ENCODE results near the gene EML2.
"Not testable (repeated sequence)": the region's sequence is repeated elsewhere in the genome, so short reads cannot be mapped to it uniquely, and the experiment has no call there.

Gene EML2

DNA sequence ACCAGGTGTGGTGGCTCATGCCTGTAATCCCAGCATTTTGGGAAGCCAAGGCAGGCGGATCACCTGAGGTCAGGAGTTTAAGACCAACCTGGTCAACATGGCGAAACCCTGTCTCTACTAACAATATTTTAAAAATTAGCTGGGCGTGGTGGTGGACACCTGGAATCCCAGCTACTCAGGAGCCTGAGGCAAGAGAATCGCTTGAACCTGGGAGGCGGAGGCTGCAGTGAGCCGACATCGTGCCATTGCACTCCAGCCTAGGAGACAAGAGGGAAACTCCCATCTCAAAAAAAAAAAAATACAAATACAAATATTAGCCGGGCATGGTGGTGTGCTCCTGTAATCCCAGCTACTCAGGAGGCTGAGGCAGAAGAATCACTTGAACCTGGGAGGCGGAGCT is 24.1 kb downstream of the EML2 start:
- not testable (repeated sequence) for DNase-seq

DNA sequence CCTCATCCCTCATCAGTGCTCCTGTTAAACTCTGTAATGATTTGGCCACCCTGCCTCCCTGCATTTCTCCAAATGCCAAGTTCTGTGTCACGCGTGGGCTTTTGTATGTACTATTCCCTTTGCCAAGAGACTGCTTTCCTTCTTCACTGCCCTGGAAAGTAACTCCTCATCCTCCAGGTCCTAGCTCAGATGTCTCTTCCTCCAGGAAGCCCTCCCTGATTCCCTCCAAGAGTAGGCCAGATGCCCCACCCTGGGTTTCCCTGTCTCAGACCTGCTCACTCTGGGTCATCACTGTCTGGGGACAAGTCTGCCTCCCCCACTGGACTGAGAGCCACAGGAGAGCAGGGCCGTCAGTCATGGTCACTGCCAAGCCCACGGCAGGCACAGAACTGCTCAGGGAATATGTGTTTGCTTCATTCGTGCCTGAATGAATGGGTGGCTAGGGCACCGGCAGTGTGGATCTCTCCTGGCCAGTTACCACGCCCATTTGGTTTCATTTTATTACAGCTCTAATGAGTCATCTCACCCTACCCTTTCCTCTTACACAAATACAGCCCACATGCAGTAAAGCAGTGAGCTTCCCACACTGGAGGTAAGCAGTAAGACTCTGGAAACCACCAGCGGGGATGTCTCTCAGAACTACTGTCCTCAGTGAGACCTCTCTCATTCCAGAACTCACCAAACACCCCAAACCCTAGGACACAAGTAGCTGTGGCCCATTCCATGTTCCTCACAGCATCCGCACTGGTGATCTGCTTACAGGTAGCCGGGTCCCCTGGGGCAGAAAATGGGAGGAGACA is 25.1 kb downstream of the EML2 start:
- DNase-seq: no peak

DNA sequence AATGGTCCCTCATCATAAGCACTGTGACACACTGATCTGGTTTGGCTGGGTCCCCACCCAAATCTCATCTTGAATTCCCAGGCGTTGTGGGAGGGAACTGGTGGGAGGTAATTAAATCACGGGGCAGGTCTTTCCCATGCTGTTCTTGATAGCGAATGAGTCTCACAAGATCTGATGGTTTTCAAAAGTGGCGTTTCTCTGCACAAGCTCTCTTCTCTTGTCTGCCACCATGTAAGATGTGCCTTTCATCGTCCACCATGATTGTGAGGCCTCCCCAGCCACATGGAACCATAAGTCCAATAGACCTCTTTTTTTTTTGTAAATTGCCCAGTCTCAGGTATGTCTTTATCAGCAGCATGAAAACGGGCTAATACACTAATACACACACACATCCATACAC is 30.2 kb downstream of the EML2 start:
- no peak for DNase-seq

DNA sequence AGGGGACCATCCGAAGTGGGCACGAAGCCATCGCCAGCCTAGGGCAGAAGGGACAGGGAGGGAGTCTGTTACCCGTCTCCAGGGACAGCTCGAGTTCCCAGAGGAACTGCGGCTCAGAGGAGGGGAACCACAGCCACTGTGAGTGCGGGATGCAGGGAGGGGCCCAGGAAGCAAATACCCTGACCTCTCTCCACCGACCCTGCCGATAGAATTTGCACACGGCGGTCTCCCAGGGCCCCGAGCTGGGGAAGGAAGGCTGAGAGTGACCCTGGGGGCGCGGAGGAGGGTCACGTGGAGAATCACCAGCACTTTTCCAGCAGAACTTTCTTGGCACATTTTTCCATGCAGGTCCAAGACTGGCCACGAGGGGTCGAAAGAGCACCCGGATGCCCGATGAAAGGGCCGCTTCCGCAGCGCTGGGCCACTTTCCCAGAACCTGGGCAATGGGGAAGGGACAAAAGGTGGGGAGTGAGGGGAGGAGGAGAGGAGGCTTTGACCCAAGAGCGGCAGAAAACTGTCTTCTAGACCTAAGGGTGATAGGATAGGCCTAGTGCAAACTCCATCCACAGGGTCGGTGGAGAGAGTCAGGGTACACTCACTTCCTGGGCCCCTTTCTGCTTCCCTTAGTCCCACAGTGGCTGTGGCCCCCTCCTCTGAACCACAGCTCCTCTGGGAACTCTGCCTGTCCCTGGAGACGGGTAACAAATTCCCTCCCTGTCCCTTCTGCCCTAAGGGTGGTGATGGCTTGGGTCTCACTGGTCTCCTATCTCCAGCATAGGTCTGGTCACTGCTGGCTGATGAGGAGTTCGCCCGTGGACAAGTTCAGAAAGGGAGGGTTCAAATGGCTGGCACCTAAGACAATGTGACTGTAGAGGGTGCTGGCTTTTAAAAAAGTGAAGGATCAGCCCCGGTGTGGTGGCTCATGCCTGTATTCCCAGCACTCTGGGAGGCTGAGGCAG is 31.8 kb downstream of the EML2 start:
- DNase-seq: peak; percentile 88

DNA sequence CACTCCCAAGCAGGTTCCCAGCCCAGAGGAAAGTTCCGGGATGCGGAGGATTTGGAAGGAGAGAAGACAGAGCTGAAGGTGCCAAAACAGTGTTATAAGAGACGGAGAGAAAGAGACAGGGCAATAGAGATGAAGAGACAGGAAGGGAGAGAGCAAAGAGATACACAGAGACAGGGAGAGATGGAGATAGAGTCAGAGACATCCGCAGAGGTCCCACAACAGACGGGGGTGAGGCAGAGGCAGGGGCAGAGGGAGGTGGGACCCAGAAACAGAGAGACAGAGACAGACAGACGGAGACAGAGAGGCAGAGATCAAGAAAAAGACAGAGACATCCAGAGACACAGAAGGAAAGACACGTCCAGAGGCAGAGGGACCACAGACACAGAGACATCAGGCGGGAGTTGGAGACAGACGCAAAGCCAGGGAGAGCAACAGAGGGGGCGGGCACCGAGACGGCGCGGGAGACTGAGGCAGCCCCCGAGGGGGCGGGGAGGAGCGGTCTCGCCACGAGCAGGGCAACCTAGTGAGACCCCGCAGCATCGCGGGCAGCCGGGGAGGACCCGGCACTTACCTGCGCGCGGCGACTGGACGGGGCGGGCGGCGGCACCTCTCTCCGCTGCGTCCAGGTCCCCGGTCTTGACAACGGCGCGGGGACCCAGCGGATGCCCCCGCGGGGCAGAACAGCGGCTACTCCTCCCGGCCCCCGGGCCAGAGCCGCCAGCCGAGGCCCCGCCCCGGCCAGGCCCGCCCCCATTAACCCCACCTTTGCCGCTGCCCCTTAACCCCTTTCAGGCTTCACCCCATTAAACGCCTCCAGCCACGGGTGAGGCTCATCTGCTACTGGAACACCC is 37.4 kb downstream of the EML2 start, which contains the start of gene GPR4:
TSS of gene GPR4 (minus strand) at position 689 of the 851 bp plus-strand sequence. CDS start 10,346 bp downstream, outside the sequence.
- no peak for DNase-seq

DNA sequence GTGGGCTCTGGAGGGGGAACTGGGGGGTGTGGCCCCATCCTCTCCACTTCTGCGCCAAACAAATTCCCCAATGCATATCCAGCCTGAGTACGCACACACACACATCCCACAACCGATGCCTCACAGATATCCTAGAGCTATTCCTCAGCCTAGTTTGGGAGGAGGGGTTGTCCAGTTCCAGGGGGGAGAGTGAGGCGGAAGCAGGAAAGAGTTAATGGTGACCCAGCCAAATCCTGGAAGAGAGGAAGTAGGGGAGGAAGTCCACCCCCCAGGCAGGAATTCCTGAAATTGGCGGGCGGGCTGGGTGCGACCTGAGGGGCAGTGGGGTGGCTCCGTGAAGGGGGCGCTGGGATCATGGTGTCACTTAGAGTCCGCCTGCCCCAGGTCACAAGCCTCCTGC is 38.1 kb downstream of the EML2 start:
- DNase-seq: no peak

DNA sequence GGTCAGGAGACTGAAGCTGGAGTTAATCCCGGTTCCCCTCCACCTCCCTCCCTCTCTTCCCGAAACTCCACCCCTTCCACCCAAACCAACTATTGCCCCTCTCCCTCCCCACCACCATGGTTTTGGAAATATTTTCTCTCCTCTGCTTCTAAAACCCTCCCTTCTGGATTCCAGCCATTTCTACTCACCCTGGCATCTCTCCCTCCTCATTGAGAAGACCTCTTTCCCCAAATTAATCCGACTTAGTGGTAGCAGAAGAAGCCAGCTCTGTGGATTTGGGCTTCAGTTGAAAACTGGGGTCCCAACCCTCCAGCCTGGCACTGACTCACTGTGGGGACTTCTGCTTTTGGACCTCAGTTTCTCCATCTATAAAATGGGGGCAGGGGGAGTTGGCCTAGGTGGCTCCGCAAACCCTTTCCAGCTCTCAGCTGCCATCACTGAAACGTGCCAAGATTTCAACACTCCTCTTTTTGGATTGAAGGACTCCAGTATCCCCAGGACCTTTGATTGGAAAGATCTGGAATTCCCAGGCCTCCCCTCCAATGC is 38.8 kb downstream of the EML2 start:
- DNase-seq: no peak

DNA sequence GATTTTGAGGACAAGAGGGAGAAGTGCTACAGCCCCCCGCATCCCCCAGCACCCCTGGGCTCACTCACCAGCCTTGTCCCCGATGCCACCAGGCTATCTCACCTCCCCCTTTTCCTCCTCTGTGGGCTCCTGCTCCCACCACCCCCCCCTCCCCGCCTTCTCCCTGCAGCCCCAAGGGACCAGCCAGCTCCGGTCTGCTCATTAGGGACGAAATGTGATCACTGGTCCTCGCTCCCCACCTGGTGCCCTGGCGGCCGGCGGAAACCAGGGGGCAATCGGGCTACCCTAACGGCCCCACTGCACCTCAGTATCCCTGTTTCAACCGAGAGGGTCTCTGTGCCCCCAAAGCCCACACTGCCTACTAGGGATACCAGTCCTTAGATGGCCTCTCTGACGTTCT is 39.9 kb downstream of the EML2 start:
- DNase-seq: no peak

DNA sequence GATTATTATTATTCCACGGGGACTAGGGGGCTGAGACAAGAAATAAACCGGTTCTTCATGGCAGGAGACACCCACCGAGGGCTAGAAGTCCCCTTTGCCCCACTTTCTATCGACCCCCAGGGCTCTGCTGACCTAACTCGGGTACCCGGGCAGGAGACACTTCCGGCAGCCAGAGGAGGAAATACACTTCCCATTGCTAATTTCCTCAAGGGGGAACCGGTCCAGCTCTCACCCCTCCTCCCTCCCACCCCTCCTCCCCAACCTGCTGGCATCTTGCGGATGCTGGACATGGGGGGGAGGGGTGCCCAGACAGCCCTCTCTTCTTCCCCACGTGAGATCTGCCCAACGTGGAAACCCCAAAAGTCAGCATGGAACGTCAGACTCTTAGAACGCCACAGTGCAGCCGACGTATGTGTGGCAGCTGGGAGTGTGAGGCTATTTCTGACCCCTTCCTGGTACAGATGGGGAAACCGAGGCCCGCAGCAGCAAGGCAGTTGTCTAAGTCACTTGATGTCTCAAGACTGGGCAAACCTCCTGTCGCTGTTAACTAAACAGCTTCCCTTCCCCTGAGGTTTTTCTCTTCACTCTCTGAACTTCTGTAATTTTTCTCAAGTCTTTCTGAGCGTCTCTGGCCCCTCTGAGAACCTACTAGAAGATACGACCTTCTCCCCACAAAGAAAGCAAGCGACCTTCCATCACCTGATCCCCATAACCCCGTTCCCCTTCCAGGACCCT is 40.8 kb downstream of the EML2 start:
- no peak for DNase-seq

DNA sequence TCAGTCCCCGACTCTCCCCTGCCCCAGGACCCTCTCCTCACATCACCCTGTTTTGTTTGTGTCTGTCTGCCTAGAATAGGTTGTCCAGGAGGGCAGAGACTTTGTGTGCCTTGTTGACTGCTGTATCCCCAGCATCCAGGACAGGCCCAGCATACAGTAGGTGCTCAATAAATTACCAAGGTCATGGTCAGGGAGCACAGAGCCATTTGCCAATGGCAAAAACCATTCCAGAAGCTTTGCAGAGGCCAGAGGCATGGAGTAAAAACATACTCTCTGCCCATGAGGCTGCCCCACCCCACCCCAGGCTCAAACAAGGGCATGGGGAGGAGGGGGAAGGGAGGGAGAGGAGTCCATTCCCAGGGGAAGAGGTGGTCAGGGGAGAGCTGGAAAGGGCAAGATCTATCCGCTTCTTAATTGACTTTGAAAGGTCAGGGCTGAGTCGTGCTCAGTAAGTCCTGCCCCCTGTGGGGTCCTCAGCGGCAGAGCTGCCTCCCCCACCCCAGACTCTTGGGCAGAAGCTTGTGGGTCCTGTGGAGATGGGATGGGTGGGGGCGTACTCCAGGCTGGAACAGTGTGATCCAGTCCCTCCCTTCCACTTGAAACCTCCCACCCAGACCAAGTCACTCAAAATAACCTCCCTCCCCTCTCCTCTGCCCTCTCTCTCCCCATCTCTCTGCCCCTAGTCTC is 41.6 kb downstream of the EML2 start:
- no peak for DNase-seq

DNA sequence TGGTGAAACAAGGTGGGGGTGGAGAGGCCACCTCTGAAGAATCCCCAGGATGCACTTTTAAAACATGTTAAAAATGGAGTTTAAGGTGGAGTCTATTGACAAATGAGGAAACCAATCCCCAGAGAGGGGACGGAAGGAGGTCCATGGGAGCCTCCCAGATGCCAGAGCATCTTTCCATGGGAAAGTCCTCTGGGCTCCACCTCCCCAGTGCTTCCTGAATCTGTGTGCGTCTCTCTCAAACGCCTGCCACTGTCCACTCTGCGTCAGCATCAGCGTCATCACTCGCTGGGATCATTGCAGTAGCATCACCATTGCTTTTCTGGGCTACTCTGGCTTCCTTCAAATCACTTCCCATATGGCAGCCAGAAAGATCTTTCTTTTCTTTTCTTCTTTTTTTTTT is 43.4 kb downstream of the EML2 start:
- no peak for DNase-seq

DNA sequence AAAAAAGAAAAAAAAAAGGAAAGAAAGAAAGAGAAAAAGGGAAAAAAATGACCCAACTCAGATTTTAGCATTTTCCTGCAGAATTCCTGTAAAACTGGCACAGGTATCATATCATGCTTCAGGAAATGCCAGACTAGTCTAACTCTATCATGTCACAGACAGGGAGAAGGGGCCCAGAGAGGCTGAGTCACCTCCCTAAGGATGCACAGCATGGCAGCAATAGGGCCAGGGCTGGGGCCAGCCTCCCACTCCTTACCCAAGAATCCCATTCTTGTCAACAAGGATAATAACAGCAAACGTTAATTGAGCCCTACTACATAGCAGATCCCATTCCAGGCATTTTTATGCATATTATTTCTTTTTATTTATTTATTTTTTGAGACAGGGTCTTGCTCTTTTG is 45.7 kb downstream of the EML2 start:
- no peak for DNase-seq

DNA sequence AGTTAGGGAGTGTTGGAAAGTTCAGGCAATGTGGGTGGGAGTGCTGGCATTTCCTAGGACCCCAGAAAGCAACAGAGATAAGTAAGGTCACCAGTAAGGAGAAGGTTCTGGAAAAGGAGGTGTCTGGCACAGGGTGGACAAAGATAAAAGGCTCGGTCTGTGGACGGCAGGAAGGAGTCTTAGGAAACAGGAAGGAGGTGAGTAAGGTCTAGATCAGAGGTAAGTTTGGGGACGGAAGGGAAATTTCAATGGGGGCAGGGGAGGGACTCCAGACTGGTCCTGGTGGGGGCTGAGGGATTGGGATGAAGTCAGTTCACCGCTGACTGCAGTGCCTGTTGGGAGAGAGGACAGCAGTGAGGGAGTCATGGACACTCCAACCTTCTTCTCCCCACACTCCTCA is 46.8 kb downstream of the EML2 start:
- DNase-seq: no peak

DNA sequence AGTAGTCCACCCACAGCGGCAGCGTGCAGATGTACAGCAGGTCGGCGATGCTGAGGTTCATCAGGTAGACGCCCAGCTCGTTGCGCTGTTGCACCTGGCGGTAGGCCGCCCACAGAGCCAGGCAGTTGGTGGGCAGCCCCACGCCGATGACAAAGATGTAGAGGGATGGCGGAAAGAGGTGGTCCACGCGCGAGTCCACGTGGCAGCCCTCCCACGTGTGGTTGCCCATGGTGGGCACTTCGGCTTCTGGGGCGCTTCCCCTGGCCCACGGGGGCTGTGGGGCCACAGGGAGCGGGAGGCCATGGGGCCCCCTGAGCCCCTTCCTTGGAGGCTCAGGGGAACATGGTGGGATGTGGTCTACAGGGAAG is 47.6 kb downstream of the EML2 start:
- no peak for DNase-seq

DNA sequence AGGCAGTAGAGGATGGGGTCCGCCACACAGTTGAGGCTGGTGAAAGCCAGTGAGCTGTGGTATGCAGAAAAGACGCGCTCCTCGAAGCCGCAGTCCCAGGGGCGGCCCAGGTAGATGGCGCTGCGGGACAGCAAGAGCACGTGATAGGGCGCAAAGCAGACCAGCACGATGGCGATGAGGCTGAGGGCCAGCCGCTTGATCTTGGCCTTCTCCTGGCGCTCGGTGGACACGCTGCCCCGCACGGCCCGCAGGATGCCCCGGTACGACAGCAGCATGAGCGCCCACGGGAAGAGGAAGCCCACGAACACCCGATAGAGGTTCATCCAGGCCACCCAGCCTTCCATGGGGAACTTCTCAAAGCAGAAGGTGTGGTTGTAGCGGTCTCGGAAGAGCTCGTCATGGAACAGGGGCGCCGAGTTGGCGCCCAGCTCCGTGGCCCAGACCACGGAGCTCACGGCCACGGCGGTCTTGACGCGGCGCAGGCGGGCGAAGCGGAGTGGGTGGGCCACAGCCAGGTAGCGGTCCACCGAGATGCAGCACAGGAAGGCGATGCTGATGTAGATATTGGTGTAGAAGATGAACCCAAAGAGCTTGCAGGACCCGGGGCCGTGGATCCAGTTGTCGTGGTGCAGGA is 48.1 kb downstream of the EML2 start:
- peak; percentile 45 for DNase-seq

DNA sequence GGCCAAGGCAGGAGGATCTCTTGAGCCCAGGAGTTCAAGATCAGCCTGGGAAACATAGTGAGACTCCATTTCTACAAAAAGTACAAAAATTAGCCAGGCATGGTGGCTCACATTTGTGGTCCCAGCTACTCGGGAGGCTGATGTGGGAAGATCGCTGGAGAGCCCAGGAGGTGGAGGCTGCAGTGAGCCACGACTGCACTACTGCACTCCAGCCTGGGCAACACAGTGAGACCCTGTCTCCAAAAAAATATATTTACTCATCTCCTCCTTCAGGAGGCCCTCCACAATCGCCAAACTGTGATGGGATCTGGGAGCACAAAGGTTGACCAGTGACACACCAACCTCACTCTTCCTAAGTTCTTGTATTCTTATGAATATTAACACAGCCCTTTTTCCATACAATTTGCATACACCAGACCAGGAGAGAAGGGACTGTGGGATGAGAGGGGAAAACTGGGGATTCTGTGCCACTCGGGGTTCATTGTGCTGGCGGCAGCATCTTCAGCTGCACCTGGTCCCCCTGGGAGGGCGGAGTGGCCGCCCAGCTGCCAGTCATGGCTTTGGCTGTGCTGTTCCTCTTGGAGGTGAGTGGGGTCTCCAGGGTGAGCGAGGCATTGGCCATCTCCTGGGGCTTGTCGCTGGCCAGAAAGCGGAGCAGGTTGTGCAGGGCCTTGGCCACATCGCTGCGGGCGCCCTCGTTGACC is 48.7 kb downstream of the EML2 start:
- no peak for DNase-seq

DNA sequence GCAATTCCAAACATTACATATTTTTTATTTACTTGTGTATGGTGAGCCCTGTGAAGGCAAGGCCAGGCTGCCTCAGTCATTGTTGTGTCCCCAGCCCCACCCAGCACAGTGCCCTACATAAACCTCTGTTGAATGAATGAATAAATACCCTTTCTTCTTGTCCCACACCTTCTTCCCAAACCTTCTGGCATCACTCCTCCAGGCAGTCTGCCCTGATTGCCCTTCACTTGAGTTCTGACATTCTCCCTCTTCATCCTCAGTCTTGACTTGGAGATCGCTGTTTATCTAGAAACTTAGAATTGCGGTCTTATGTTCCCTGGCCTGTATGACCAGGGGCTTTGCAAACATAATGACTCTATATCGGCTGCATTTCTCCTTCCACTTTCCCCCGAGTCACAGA is 49.4 kb downstream of the EML2 start:
- DNase-seq: no peak

DNA sequence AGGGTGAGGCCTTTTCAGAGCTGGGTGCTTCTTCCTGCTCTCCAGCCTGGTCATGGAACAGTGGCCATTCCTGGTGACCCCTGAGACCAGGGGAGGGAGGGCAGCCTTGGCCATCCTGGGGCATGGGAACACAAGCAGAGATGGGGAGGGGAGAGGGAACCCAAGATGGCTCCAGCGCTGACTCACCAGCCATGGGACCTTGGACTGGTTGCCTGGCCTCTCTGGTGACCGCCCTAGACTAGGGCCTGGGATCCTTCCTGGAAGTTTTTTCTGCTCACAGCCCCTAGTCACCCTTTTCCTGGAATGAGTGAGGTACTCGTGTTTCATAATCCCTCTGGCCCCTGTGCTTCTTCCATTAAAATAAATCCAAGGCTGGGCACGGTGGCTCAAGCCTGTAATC is 51.3 kb downstream of the EML2 start:
- DNase-seq: no peak

DNA sequence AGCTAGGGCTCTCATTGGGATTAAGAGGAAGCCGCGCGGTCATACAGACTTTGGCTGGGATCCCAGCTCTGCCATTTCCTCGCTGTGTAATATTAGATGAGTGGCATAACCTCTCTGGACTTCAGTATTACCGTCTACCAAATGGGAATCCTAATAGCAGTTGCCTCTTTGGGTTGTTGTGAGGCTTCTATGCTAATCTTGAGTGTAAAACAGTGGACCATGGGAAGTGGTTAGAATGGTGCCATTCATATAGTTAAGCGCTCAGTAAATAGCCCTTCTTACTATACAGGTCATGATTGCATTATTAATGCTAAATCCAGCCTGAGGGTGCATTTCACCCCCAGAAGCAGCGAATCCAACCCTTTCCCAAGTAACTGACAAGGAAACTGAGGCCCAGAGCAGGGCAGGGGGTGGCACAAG is 54.0 kb downstream of the EML2 start:
- no peak for DNase-seq

Measured in retina (tissue), 1 donor.